KMS-11 (cell line): ENCODE results near the gene CASP12.

Source experiments
- H2AFZ ChIP-seq: fragments of 200-600 bp; sonication (generic); 2 replicates; pipeline ENCODE4 v1.6.1; 2016; ENCODE audit warnings: antibody characterized with exemption, mixed run types, low read depth
- H3K27ac ChIP-seq: fragments of 200-600 bp; sonication (generic); 2 replicates; pipeline ENCODE4 v1.6.1; 2016; ENCODE audit warnings: mild to moderate bottlenecking, mixed run types
- H3K27me3 ChIP-seq: fragments of 200-600 bp; sonication (generic); 2 replicates; pipeline ENCODE4 v1.6.1; 2017; ENCODE audit warnings: mild to moderate bottlenecking, low read depth, mixed run types, moderate library complexity; ENCODE audit not compliant: insufficient read depth
- H3K36me3 ChIP-seq: fragments of 200-600 bp; sonication (generic); 2 replicates; pipeline ENCODE4 v1.6.1; 2017; ENCODE audit warnings: mild to moderate bottlenecking, mixed run types; ENCODE audit not compliant: insufficient read depth
- H3K4me1 ChIP-seq: fragments of 200-600 bp; sonication (generic); 2 replicates; pipeline ENCODE4 v1.6.1; 2016; ENCODE audit warnings: mild to moderate bottlenecking, low read depth, mixed run types; ENCODE audit not compliant: poor library complexity, severe bottlenecking
- H3K4me2 ChIP-seq: fragments of 200-600 bp; sonication (generic); 2 replicates; pipeline ENCODE4 v1.7.0; 2016; ENCODE audit warnings: mild to moderate bottlenecking, mixed run types
- H3K4me3 ChIP-seq: fragments of 200-600 bp; sonication (generic); IDR thresholded peaks from 2 replicates; pipeline ENCODE4 v1.6.1; 2017; ENCODE audit warnings: low read depth, low read length, mixed read lengths; ENCODE audit not compliant: insufficient read depth
- H3K79me2 ChIP-seq: fragments of 200-600 bp; sonication (generic); 2 replicates; pipeline ENCODE4 v1.6.1; 2016; ENCODE audit warnings: low read depth, mixed run types; ENCODE audit not compliant: insufficient read depth
- H3K9ac ChIP-seq: fragments of 200-600 bp; sonication (generic); 2 replicates; pipeline ENCODE4 v1.6.1; 2016; ENCODE audit warnings: mild to moderate bottlenecking, mixed run types
- H4K20me1 ChIP-seq: fragments of 200-600 bp; sonication (generic); 2 replicates; pipeline ENCODE4 v1.6.1; 2016; ENCODE audit warnings: mild to moderate bottlenecking, mixed run types; ENCODE audit not compliant: insufficient read depth
- CTCF ChIP-seq: fragments of 200-600 bp; sonication (generic); conservative IDR thresholded peaks from 2 replicates; pipeline ENCODE4 v1.6.1; 2017; ENCODE audit warnings: low read depth, mild to moderate bottlenecking, antibody characterized with exemption, low read length, moderate library complexity, mixed read lengths

Gene CASP12

GRCh38 chr11:104866815-104867214 lies 31.4 kb downstream of the CASP12 start:
- no peak overlapping the region for H2AFZ ChIP-seq

GRCh38 chr11:104858882-104859775 lies 39.1 kb downstream of the CASP12 start:
- Histone ChIP-seq H2AFZ (no peak overlapping the region), H3K27ac (no peak overlapping the region), H3K9ac (no peak overlapping the region)

More at GRCh38 chr11:104866815-104867214, 31.4 kb downstream of the CASP12 start:
- Histone ChIP-seq H3K36me3 (no peaks in the 10 kb centered on the region), H3K4me2 (no peak overlapping the region), H3K4me1 (no peaks in the 10 kb centered on the region), H3K79me2 (no peaks in the 10 kb centered on the region), H3K4me3 (no peak overlapping the region), H3K27ac (no peak overlapping the region), H3K9ac (no peak overlapping the region), H3K27me3 (no peaks in the 10 kb centered on the region), H4K20me1 (no peaks in the 10 kb centered on the region)
- no peak for TF ChIP-seq CTCF

GRCh38 chr11:104856607-104857006 lies 41.7 kb downstream of the CASP12 start:
- no peak for TF ChIP-seq CTCF
- H4K20me1 ChIP-seq: no peaks in the 10 kb centered on the region
- no peak overlapping the region for H3K27ac ChIP-seq
- H3K4me3 ChIP-seq: no peak overlapping the region
- no peaks in the 10 kb centered on the region for H3K79me2 ChIP-seq
- no peaks in the 10 kb centered on the region for H3K27me3 ChIP-seq
- no peak overlapping the region for H3K4me2 ChIP-seq
- H3K4me1 ChIP-seq: no peaks in the 10 kb centered on the region
- no peak overlapping the region for H3K9ac ChIP-seq
- no peaks in the 10 kb centered on the region for H3K36me3 ChIP-seq
- no peak overlapping the region for H2AFZ ChIP-seq

More at GRCh38 chr11:104858882-104859775, 39.1 kb downstream of the CASP12 start:
- TF ChIP-seq CTCF: no peak
- Histone ChIP-seq H3K4me1 (no peaks in the 10 kb centered on the region), H3K36me3 (no peaks in the 10 kb centered on the region), H3K27me3 (no peaks in the 10 kb centered on the region), H3K4me2 (no peak overlapping the region), H4K20me1 (no peaks in the 10 kb centered on the region), H3K79me2 (no peaks in the 10 kb centered on the region), H3K4me3 (no peak overlapping the region)

GRCh38 chr11:104855965-104856364 lies 42.3 kb downstream of the CASP12 start:
- Histone ChIP-seq H3K4me3 (no peak overlapping the region), H3K4me2 (no peak overlapping the region), H3K9ac (no peak overlapping the region), H3K4me1 (no peaks in the 10 kb centered on the region), H3K79me2 (no peaks in the 10 kb centered on the region), H2AFZ (no peak overlapping the region), H4K20me1 (no peaks in the 10 kb centered on the region), H3K36me3 (no peaks in the 10 kb centered on the region), H3K27ac (no peak overlapping the region), H3K27me3 (no peaks in the 10 kb centered on the region)
- no peak for TF ChIP-seq CTCF
